HepG2 (cell line): ENCODE measurements around the gene SLC17A8. TPM values are rescaled to one million over a fixed set of nuclear protein-coding genes. Genes with fewer than 3 reads are reported as not detected.

Experiments
- AHR ChIP-seq: IDR thresholded peaks from 2 replicates; pipeline ENCODE4 v1.6.1; 2018; ENCODE audit warnings: missing genetic modification reagents, missing compliant biosample characterization
- ATF4 ChIP-seq, 2 experiments: fragments of 450-650 bp in 1 of 2; sonication (generic) in 1 of 2; formaldehyde crosslinking; IDR thresholded peaks; 2 replicates each; pipeline versions ENCODE4 v1.5.0 to v1.8.0; 2020 to 2022; ENCODE audit warnings: mild to moderate bottlenecking in 1 of 2, missing genetic modification reagents in 1 of 2
- ELF3 ChIP-seq: IDR thresholded peaks from 2 replicates; pipeline ENCODE4 v1.6.1; 2016; ENCODE audit warnings: missing genetic modification reagents, missing compliant biosample characterization
- KDM5B ChIP-seq: sonication (generic); formaldehyde crosslinking; IDR thresholded peaks from 2 replicates; pipeline ENCODE4 v1.4.0; 2020; ENCODE audit warnings: missing genetic modification reagents, mild to moderate bottlenecking, borderline replicate concordance
- MAF1 ChIP-seq: sonication (generic); formaldehyde crosslinking; IDR thresholded peaks from 2 replicates; pipeline ENCODE4 v1.5.0; 2020; ENCODE audit warnings: missing genetic modification reagents, borderline replicate concordance
- MIXL1 ChIP-seq: IDR thresholded peaks from 2 replicates; pipeline ENCODE4 v1.6.1; 2016
- NCOA2 ChIP-seq: sonication (generic); formaldehyde crosslinking; IDR thresholded peaks from 2 replicates; pipeline ENCODE4 v1.8.0; 2022; ENCODE audit warnings: inconsistent platforms
- NCOR1 ChIP-seq: fragments of 200-600 bp; sonication (generic); IDR thresholded peaks from 2 replicates; pipeline ENCODE4 v1.7.0; 2017; ENCODE audit warnings: antibody characterized with exemption, low read length, borderline replicate concordance
- NFE2 ChIP-seq: sonication (generic); formaldehyde crosslinking; IDR thresholded peaks from 2 replicates; pipeline ENCODE4 v1.4.0; 2020; ENCODE audit warnings: missing genetic modification reagents
- NR0B2 ChIP-seq: sonication (generic); formaldehyde crosslinking; IDR thresholded peaks from 2 replicates; pipeline ENCODE4 v1.4.0; 2020; ENCODE audit warnings: mild to moderate bottlenecking, missing genetic modification reagents
- NR2F1 ChIP-seq, 2 experiments: fragments of 450-650 bp in 1 of 2; formaldehyde crosslinking in 1 of 2; IDR thresholded peaks; 2 replicates each; pipeline versions ENCODE4 v1.5.0 to v1.6.1; 2016 to 2020; ENCODE audit warnings: mild to moderate bottlenecking in 1 of 2, missing compliant biosample characterization in 1 of 2, missing genetic modification reagents in 1 of 2, moderate library complexity in 1 of 2
- PPARG ChIP-seq: conservative IDR thresholded peaks from 2 replicates; pipeline ENCODE4 v1.6.1; 2016; ENCODE audit warnings: missing biosample characterization, missing genetic modification reagents
- TBP ChIP-seq: sonication (generic); formaldehyde crosslinking; IDR thresholded peaks from 2 replicates; pipeline ENCODE4 v1.5.0; 2020; ENCODE audit warnings: missing genetic modification reagents
- TCF12 ChIP-seq, 2 experiments: fragments of 450-650 bp in 1 of 2; sonication (generic) in 1 of 2; formaldehyde crosslinking in 1 of 2; IDR thresholded peaks; 2 replicates each; pipeline versions ENCODE4 v1.6.1 to v1.8.0; 2017 to 2022; ENCODE audit warnings: antibody characterized with exemption in 1 of 2, mild to moderate bottlenecking in 1 of 2, missing genetic modification reagents in 1 of 2, moderate library complexity in 1 of 2
- TEAD2 ChIP-seq: sonication (generic); formaldehyde crosslinking; IDR thresholded peaks from 2 replicates; pipeline ENCODE4 v1.9.0; 2021; ENCODE audit warnings: missing genetic modification reagents
- TEF ChIP-seq: sonication (generic); formaldehyde crosslinking; IDR thresholded peaks from 2 replicates; pipeline ENCODE4 v1.5.0; 2020; ENCODE audit warnings: missing genetic modification reagents
- TP53 ChIP-seq: sonication (generic); formaldehyde crosslinking; conservative IDR thresholded peaks from 2 replicates; pipeline ENCODE4 v1.4.0; 2020; ENCODE audit warnings: missing genetic modification reagents
- ZBTB14 ChIP-seq: sonication (generic); formaldehyde crosslinking; IDR thresholded peaks from 2 replicates; pipeline ENCODE4 v1.4.0; 2020; ENCODE audit warnings: missing genetic modification reagents
- ZFX ChIP-seq: sonication (generic); formaldehyde crosslinking; IDR thresholded peaks from 2 replicates; pipeline ENCODE4 v1.4.0; 2020; ENCODE audit warnings: mild to moderate bottlenecking, low read depth, missing genetic modification reagents, moderate library complexity
- ZMYM2 ChIP-seq: sonication (generic); formaldehyde crosslinking; IDR thresholded peaks from 2 replicates; pipeline ENCODE4 v1.8.0; 2022; ENCODE audit warnings: mild to moderate bottlenecking, missing genetic modification reagents
- ZNF414 ChIP-seq: sonication (generic); formaldehyde crosslinking; IDR thresholded peaks from 2 replicates; pipeline ENCODE4 v1.5.0; 2020; ENCODE audit warnings: missing genetic modification reagents
- ZNF468 ChIP-seq: sonication (generic); formaldehyde crosslinking; IDR thresholded peaks from 2 replicates; pipeline ENCODE4 v1.8.0; 2022; ENCODE audit warnings: mild to moderate bottlenecking, moderate library complexity, missing genetic modification reagents
- ZNF503 ChIP-seq: sonication (generic); formaldehyde crosslinking; IDR thresholded peaks from 2 replicates; pipeline ENCODE4 v1.4.0; 2020; ENCODE audit warnings: missing genetic modification reagents
- ZNF709 ChIP-seq: sonication (generic); formaldehyde crosslinking; IDR thresholded peaks from 2 replicates; pipeline ENCODE4 v1.5.0; 2020; ENCODE audit warnings: mild to moderate bottlenecking, missing genetic modification reagents
- ZNF782 ChIP-seq: sonication (generic); formaldehyde crosslinking; IDR thresholded peaks from 2 replicates; pipeline ENCODE4 v1.4.0; 2020; ENCODE audit warnings: missing genetic modification reagents, mild to moderate bottlenecking, borderline replicate concordance
- ZSCAN22 ChIP-seq: sonication (generic); formaldehyde crosslinking; IDR thresholded peaks from 2 replicates; pipeline ENCODE4 v1.4.0; 2020; ENCODE audit warnings: mild to moderate bottlenecking, missing genetic modification reagents
- ZSCAN9 ChIP-seq: IDR thresholded peaks from 2 replicates; pipeline ENCODE4 v1.6.1; 2016; ENCODE audit warnings: borderline replicate concordance
- polyA plus RNA-seq, 8 experiments: library from polyadenylated mRNA; depleted of rRNA in 3 of 8; stranded (reverse) in 7 of 8; unstranded in 1 of 8; fragments of >200 nt; fragmentation: Illumina TruSeq in 4 of 8; extraction: Trizol in 4 of 8; gene quantifications; 2 replicates each; pipeline versions ENCODE4 v1.2.1 to v1.2.3, GENCODE V29; 2011 to 2016; ENCODE audit warnings: low read depth in 4 of 8, missing spikeins in 1 of 8, mixed read lengths in 1 of 8; ENCODE audit not compliant: insufficient read depth in 1 of 8
- total RNA-seq, 5 experiments: library from RNA; depleted of rRNA; stranded (reverse); fragments of >200 nt; fragmentation: Illumina TruSeq; extraction: Trizol; gene quantifications; 2 replicates each; pipeline ENCODE4 v1.2.3, GENCODE V29; 2016; ENCODE audit warnings: low read depth in 1 of 5

SLC17A8 gene
- total and polyA plus RNA-seq, 2 of the 13 experiments (the other 11 are each of a cell fraction or from before 2014, with no cell fraction given): 0.07 to 0.15 TPM

GRCh38 chr12:100464529-100464928, 107.7 kb downstream of the SLC17A8 start (continued):
- TF ChIP-seq ZNF503: 0 out of 2 replicates have a peak, but pooled peaks have one; percentile 41
- no peak for TF ChIP-seq TP53 (CRISPR knock-in tag)
- no peak for TF ChIP-seq NFE2 (CRISPR knock-in tag)
- TF ChIP-seq MAF1 (CRISPR knock-in tag): no peak
- peak; percentile 89 for TF ChIP-seq NCOA2
- TF ChIP-seq TEAD2 (CRISPR knock-in tag): no peak
- TF ChIP-seq ZMYM2: no peak
- no peak for TF ChIP-seq ZBTB14 (CRISPR knock-in tag)
- TF ChIP-seq ZNF468 (CRISPR knock-in tag): no peak
- no peak for TF ChIP-seq TCF12 (IDR thresholded peaks at IDR 0.05)
- no peak for TF ChIP-seq TCF12 (CRISPR knock-in tag; IDR thresholded peaks at IDR 0.05)
- TF ChIP-seq NR2F1 (CRISPR knock-in tag; IDR thresholded peaks at IDR 0.05): peak in 1 of 2 experiments; percentile 80; a peak in 2 of 4 replicates
- TF ChIP-seq KDM5B: no peak
- TF ChIP-seq ZSCAN9: no peak
- no peak for TF ChIP-seq ZNF709 (CRISPR knock-in tag)
- TF ChIP-seq ZFX (CRISPR knock-in tag): no peak
- peak in 1 of 2 experiments; percentile 66; a peak in 2 of 4 replicates for TF ChIP-seq ATF4 (CRISPR knock-in tag; IDR thresholded peaks at IDR 0.05)
- TF ChIP-seq AHR (CRISPR knock-in tag): no peak
- no peak for TF ChIP-seq ZNF414 (CRISPR knock-in tag)
- no peak for TF ChIP-seq TEF (CRISPR knock-in tag)
- TF ChIP-seq ELF3 (CRISPR knock-in tag): 0 out of 2 replicates have a peak, but pooled peaks have one; percentile 30
- peak; percentile 58 for TF ChIP-seq PPARG (CRISPR knock-in tag)
- TF ChIP-seq ZNF782: no peak
- peak; percentile 82; the same call in 1 of the 2 replicates for TF ChIP-seq MIXL1 (CRISPR knock-in tag)
- TF ChIP-seq TBP (CRISPR knock-in tag): no peak
- TF ChIP-seq ZSCAN22: no peak
- TF ChIP-seq NR0B2 (CRISPR knock-in tag): no peak
- TF ChIP-seq NCOR1: 0 out of 2 replicates have a peak, but pooled peaks have one; percentile 53
